ENCODE results near the gene RMP24.
A peak's percentile ranks its signal among the peaks of the same experiment; 100 is the strongest.

RMP24 gene

GRCh38 chr18:35972197-35973000 lies at the start of gene RMP24:
RMP24 (plus strand) TSS chr18:35972679.
- no peak for TF ChIP-seq CTCF (IDR thresholded peaks at IDR 0.05; ENCODE audit: extremely low read depth, low read depth, low read length)
- peaks cover 31% of the 10 kb centered on the region for H3K36me3 ChIP-seq (ENCODE audit: insufficient read depth, low read length)
- peak within 1 kb of the TSS; percentile 83 for H3K4me3 ChIP-seq (ENCODE audit: insufficient read depth, low read length)

GRCh38 chr18:35923939-35924684 lies 48.4 kb upstream of the RMP24 start:
- Histone ChIP-seq H3K4me3 (ENCODE audit: insufficient read depth, low read length) (no peak overlapping the region), H3K9me3 (ENCODE audit: low read depth, low read length) (no peaks in the 10 kb centered on the region), H3K27ac (ENCODE audit: low read depth, low read length) (no peak overlapping the region), H3K27me3 (ENCODE audit: insufficient read depth, low read length) (peaks cover 8% of the 10 kb centered on the region), H3K4me1 (ENCODE audit: insufficient read depth, low read length) (no peaks in the 10 kb centered on the region), H3K4me2 (ENCODE audit: insufficient read depth, low read length) (no peak overlapping the region), H3K36me3 (ENCODE audit: insufficient read depth, low read length) (no peaks in the 10 kb centered on the region), H3K79me2 (ENCODE audit: insufficient read depth, low read length) (no peaks in the 10 kb centered on the region), H2AFZ (ENCODE audit: low read length) (no peak overlapping the region), H4K20me1 (ENCODE audit: insufficient read depth, low read length) (no peaks in the 10 kb centered on the region)
- DNase-seq (ENCODE audit: insufficient read length, low spot score, missing footprints) = no peak
- TF ChIP-seq CTCF (IDR thresholded peaks at IDR 0.05; ENCODE audit: extremely low read depth, low read depth, low read length) = no peak

More at GRCh38 chr18:35972197-35973000, at the start of gene RMP24:
- peak within 1 kb of the TSS; percentile 74 for H3K27ac ChIP-seq (ENCODE audit: low read depth, low read length)
- no peaks in the 10 kb centered on the region for H3K9me3 ChIP-seq (ENCODE audit: low read depth, low read length)
- no peaks in the 10 kb centered on the region for H4K20me1 ChIP-seq (ENCODE audit: insufficient read depth, low read length)
- H3K79me2 ChIP-seq (ENCODE audit: insufficient read depth, low read length) = peaks cover 28% of the 10 kb centered on the region
- peak within 1 kb of the TSS; percentile 97 for H3K4me2 ChIP-seq (ENCODE audit: insufficient read depth, low read length)
- H3K4me1 ChIP-seq (ENCODE audit: insufficient read depth, low read length) = peaks cover 24% of the 10 kb centered on the region
- H2AFZ ChIP-seq (ENCODE audit: low read length) = peak within 1 kb of the TSS; percentile 98
- DNase-seq (ENCODE audit: insufficient read length, low spot score, missing footprints) = peak; percentile 97
- H3K27me3 ChIP-seq (ENCODE audit: insufficient read depth, low read length) = no peaks in the 10 kb centered on the region

- no peaks in the 10 kb centered on the region for H3K79me2 ChIP-seq (ENCODE audit: insufficient read depth, low read length)
- no peaks in the 10 kb centered on the region for H4K20me1 ChIP-seq (ENCODE audit: insufficient read depth, low read length)
- DNase-seq (ENCODE audit: insufficient read length, low spot score, missing footprints) = no peak
- no peak for TF ChIP-seq CTCF (IDR thresholded peaks at IDR 0.05; ENCODE audit: extremely low read depth, low read depth, low read length)
- no peak overlapping the region for H3K4me2 ChIP-seq (ENCODE audit: insufficient read depth, low read length)
- H3K36me3 ChIP-seq (ENCODE audit: insufficient read depth, low read length) = no peaks in the 10 kb centered on the region
- no peaks in the 10 kb centered on the region for H3K4me1 ChIP-seq (ENCODE audit: insufficient read depth, low read length)
- no peak overlapping the region for H2AFZ ChIP-seq (ENCODE audit: low read length)
- H3K27ac ChIP-seq (ENCODE audit: low read depth, low read length) = no peak overlapping the region
- no peak overlapping the region for H3K4me3 ChIP-seq (ENCODE audit: insufficient read depth, low read length)
- peaks cover 8% of the 10 kb centered on the region for H3K27me3 ChIP-seq (ENCODE audit: insufficient read depth, low read length)
- no peaks in the 10 kb centered on the region for H3K9me3 ChIP-seq (ENCODE audit: low read depth, low read length)
Measured at GRCh38 chr18:35926884-35927283, 45.6 kb upstream of the RMP24 start.

- TF ChIP-seq CTCF (IDR thresholded peaks at IDR 0.05; ENCODE audit: extremely low read depth, low read depth, low read length) = no peak
- Histone ChIP-seq H3K36me3 (ENCODE audit: insufficient read depth, low read length) (no peaks in the 10 kb centered on the region), H3K79me2 (ENCODE audit: insufficient read depth, low read length) (no peaks in the 10 kb centered on the region), H3K27ac (ENCODE audit: low read depth, low read length) (no peak overlapping the region), H2AFZ (ENCODE audit: low read length) (no peak overlapping the region), H3K27me3 (ENCODE audit: insufficient read depth, low read length) (peaks cover 8% of the 10 kb centered on the region), H4K20me1 (ENCODE audit: insufficient read depth, low read length) (no peaks in the 10 kb centered on the region), H3K4me2 (ENCODE audit: insufficient read depth, low read length) (no peak overlapping the region), H3K4me3 (ENCODE audit: insufficient read depth, low read length) (no peak overlapping the region), H3K9me3 (ENCODE audit: low read depth, low read length) (no peaks in the 10 kb centered on the region), H3K4me1 (ENCODE audit: insufficient read depth, low read length) (no peaks in the 10 kb centered on the region)
- no peak for DNase-seq (ENCODE audit: insufficient read length, low spot score, missing footprints)
Measured at GRCh38 chr18:35927430-35927829, 45.0 kb upstream of the RMP24 start.

Data from osteoblast (primary cell).